ENCODE data around the gene PDLIM3.

PDLIM3 gene

GRCh38 chr4:185479507-185479971, 55.8 kb downstream of the PDLIM3 start:
- no peak for DNase-seq (ENCODE audit: low read depth, low spot score)
- no peak overlapping the region for H3K4me3 ChIP-seq (ENCODE audit: low read depth, low read length)
- in situ Hi-C loops (cut with HindIII; ENCODE audit: low sequenced_read_pairs): no loop called here
- TF ChIP-seq, protein P1, sequence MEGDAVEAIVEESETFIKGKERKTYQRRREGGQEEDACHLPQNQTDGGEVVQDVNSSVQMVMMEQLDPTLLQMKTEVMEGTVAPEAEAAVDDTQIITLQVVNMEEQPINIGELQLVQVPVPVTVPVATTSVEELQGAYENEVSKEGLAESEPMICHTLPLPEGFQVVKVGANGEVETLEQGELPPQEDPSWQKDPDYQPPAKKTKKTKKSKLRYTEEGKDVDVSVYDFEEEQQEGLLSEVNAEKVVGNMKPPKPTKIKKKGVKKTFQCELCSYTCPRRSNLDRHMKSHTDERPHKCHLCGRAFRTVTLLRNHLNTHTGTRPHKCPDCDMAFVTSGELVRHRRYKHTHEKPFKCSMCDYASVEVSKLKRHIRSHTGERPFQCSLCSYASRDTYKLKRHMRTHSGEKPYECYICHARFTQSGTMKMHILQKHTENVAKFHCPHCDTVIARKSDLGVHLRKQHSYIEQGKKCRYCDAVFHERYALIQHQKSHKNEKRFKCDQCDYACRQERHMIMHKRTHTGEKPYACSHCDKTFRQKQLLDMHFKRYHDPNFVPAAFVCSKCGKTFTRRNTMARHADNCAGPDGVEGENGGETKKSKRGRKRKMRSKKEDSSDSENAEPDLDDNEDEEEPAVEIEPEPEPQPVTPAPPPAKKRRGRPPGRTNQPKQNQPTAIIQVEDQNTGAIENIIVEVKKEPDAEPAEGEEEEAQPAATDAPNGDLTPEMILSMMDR (IDR thresholded peaks at IDR 0.05; ENCODE audit: low read depth, low read length): no peak

- in situ Hi-C loops (cut with HindIII; ENCODE audit: low sequenced_read_pairs): no loop called here
- no peak overlapping the region for H3K4me3 ChIP-seq (ENCODE audit: low read depth, low read length)
- no peak for DNase-seq (ENCODE audit: low read depth, low spot score)
- TF ChIP-seq, protein P1 (IDR thresholded peaks at IDR 0.05; ENCODE audit: low read depth, low read length): no peak
Measured at GRCh38 chr4:185473247-185473646, 62.1 kb downstream of the PDLIM3 start.

GRCh38 chr4:185472103-185472542, 63.2 kb downstream of the PDLIM3 start:
- peak overlapping the region; percentile 66 for H3K4me3 ChIP-seq (ENCODE audit: low read depth, low read length)
- DNase-seq (ENCODE audit: low read depth, low spot score): peak; percentile 12
- in situ Hi-C loops (cut with HindIII; ENCODE audit: low sequenced_read_pairs): no loop called here
- TF ChIP-seq, protein P1 (IDR thresholded peaks at IDR 0.05; ENCODE audit: low read depth, low read length): no peak

GRCh38 chr4:185471235-185472102, 63.8 kb downstream of the PDLIM3 start, which contains the start of gene CCDC110:
TSS of gene CCDC110 (minus strand) at chr4:185471733. CDS start at chr4:185471683, 50 bp downstream.
- H3K4me3 ChIP-seq (ENCODE audit: low read depth, low read length): peak within 1 kb of the TSS; percentile 72
- DNase-seq (ENCODE audit: low read depth, low spot score): peak; percentile 95
- TF ChIP-seq, protein P1 (IDR thresholded peaks at IDR 0.05; ENCODE audit: low read depth, low read length): peak; percentile 50
- in situ Hi-C loops (cut with HindIII; ENCODE audit: low sequenced_read_pairs): no loop called here

DNA sequence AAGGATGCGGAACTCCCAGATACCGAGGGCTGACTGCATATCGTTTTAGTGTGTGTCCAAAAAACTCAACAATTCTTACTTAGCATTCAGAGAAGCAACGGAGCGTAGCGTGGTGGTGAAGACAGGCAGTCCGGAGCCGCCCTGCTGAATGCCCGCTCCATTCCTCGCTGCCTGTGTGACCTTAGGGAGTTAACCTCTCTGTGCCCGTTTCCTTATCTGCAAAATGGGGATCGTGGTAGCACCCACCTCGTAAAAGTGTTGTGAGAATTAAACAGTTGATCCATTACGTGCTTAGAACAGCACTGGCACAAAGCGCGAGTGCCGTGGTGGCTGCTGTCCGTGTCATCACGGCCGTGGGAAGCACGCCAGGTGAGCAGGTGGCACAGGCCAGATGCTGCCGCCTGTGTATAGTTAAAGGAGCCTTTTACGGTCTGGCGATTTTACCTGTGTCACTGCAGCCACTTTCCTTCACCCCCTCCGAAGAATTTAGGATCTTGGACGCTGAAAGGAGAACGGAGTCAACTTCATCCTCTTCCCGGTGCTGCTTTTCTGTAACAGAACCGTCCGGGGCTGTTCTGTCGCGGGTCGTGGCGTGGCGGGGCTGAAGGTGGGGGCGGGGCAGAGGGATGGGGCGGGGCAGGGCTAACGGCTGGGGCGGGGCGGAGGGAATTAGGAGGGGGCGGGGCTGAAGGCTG, 64.7 kb downstream of the PDLIM3 start:
- TF ChIP-seq, protein P1 (IDR thresholded peaks at IDR 0.05; ENCODE audit: low read depth, low read length): no peak
- in situ Hi-C loops (cut with HindIII; ENCODE audit: low sequenced_read_pairs): no loop called here
- peak; percentile 20 for DNase-seq (ENCODE audit: low read depth, low spot score)
- H3K4me3 ChIP-seq (ENCODE audit: low read depth, low read length): peak overlapping the region; percentile 72

DNA sequence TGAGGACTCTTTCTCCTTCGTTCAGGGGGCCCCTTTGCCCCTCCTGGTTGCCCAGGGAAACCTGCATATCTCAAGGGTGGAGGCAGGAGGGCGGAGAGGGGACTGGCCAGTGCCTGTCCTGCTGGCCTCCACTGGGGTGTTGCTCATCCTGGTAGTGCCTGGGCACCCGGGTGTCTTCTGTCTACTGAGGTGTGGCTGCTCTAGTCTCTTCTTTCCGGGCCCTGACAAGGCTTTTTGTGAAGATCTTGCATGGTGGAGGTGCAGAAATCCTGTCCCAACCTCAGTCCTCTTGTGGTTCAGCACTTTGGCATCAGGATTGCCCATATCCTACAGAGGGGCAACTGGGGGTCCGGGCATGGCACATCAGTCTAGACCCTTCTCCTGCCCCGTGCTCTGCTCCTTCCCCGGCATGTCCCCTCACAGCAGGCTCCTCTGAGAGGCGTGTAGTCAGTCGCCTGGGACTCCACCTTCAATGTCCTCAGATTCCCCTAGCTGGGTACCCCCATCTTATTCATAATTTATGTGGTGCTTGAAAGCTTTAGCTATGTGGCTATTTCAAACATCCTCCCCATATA, 65.6 kb downstream of the PDLIM3 start:
- DNase-seq (ENCODE audit: low read depth, low spot score): no peak
- in situ Hi-C loops (cut with HindIII; ENCODE audit: low sequenced_read_pairs): no loop called here
- TF ChIP-seq, protein P1 (IDR thresholded peaks at IDR 0.05; ENCODE audit: low read depth, low read length): no peak
- no peak overlapping the region for H3K4me3 ChIP-seq (ENCODE audit: low read depth, low read length)

Data from astrocyte of the spinal cord (primary cell).